ENCODE measurements around the gene CCDC117. TPM values are rescaled to one million over a fixed set of nuclear protein-coding genes. Genes with fewer than 3 reads are reported as not detected.

CCDC117 gene
- total and polyA plus RNA-seq, 2 donors (not counting 1 experiment from before 2014, with no cell fraction given) = 12.4 to 16.7 TPM

DNA sequence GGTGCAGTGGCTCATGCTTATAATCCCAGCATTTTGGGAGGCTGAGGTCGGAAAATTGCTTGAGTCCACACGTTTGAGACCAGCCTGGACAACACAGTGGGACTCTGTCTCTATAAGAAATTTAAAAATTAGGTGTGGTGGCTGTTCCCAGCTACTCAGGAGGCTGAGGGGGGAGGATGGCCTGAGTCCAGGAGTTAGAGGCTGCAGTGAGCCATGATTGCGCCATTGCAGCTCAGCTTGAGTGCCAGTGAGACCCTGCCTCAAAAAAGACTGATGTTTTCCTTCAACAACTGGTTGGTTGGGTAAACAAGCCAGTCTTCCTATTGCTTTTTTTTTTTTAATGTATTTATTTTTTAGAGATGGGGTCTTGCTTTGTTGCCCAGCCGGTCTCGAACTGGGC lies 18.6 kb downstream of the CCDC117 start:
- Histone ChIP-seq H3K4me1 (ENCODE audit: control insufficient read depth, extremely low read depth, insufficient read depth, low read length) (no peaks in the 10 kb centered on the region), H3K27me3 (ENCODE audit: control insufficient read depth, insufficient read depth, low read length) (no peaks in the 10 kb centered on the region), H3K9me3 (ENCODE audit: control insufficient read depth, insufficient read depth, low read depth, low read length) (no peaks in the 10 kb centered on the region), H3K36me3 (ENCODE audit: control insufficient read depth, insufficient read depth, low read length) (peaks cover 12% of the 10 kb centered on the region), H3K27ac (ENCODE audit: insufficient read depth, low read length) (no peak overlapping the region), H2AFZ (ENCODE audit: low read length) (no peak overlapping the region), H3K79me2 (ENCODE audit: control insufficient read depth, insufficient read depth, low read length) (peaks cover 9% of the 10 kb centered on the region), H3K4me3 (replicated peaks in 1 of 4; ENCODE audit: control extremely low read depth in 1 of 4, insufficient read depth in 1 of 4, low read depth in 3 of 4, low read length in 4 of 4) (no peak overlapping the region), H4K20me1 (ENCODE audit: control insufficient read depth, extremely low read depth, insufficient read depth, low read length) (no peaks in the 10 kb centered on the region), H3K9ac (ENCODE audit: insufficient read depth, low read length) (no peak overlapping the region), H3K4me2 (ENCODE audit: extremely low read depth, insufficient read depth, low read length) (no peak overlapping the region)
- TF ChIP-seq EZH2 (IDR thresholded peaks at IDR 0.05; ENCODE audit: low read length, missing control alignments) = no peak
- no peak for DNase-seq (ENCODE audit: low read depth in 2 of 2)

DNA sequence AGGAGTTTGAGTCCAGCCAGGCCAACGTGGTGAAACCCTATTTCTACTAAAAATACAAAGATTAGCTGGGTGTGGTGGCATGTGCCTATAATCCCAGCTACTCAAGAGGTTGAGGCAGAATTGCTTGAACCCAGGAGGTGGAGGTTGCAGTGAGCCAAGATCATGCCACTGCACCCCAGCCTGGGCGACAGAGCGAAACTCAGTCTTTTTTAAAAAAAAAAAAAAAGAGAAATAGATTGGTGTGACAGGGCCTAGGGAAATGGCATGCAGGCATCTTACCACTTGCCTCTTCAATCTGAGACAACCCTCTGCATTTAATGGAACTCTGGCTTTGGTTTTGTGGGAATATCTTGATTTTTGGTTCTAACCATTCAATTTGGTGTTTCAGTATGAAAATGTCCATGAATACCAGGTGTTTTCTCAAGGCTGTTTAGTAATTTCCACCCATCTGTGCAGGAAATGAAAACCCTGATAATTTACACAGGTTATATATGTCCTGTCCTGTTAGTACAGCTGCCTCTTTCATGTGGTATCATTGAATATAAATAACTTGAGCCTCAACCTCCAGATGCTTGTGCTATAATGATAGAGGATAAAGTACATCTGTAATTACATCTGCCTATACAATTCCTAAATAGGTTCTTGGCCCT lies 19.5 kb downstream of the CCDC117 start:
- Histone ChIP-seq H3K9ac (ENCODE audit: insufficient read depth, low read length) (no peak overlapping the region), H3K4me3 (replicated peaks in 1 of 4; ENCODE audit: control extremely low read depth in 1 of 4, insufficient read depth in 1 of 4, low read depth in 3 of 4, low read length in 4 of 4) (no peak overlapping the region), H4K20me1 (ENCODE audit: control insufficient read depth, extremely low read depth, insufficient read depth, low read length) (no peaks in the 10 kb centered on the region), H2AFZ (ENCODE audit: low read length) (no peak overlapping the region), H3K4me1 (ENCODE audit: control insufficient read depth, extremely low read depth, insufficient read depth, low read length) (no peaks in the 10 kb centered on the region), H3K27ac (ENCODE audit: insufficient read depth, low read length) (no peak overlapping the region), H3K79me2 (ENCODE audit: control insufficient read depth, insufficient read depth, low read length) (peaks cover 17% of the 10 kb centered on the region), H3K9me3 (ENCODE audit: control insufficient read depth, insufficient read depth, low read depth, low read length) (no peaks in the 10 kb centered on the region), H3K27me3 (ENCODE audit: control insufficient read depth, insufficient read depth, low read length) (no peaks in the 10 kb centered on the region), H3K36me3 (ENCODE audit: control insufficient read depth, insufficient read depth, low read length) (peaks cover 14% of the 10 kb centered on the region), H3K4me2 (ENCODE audit: extremely low read depth, insufficient read depth, low read length) (no peak overlapping the region)
- TF ChIP-seq, protein P1, sequence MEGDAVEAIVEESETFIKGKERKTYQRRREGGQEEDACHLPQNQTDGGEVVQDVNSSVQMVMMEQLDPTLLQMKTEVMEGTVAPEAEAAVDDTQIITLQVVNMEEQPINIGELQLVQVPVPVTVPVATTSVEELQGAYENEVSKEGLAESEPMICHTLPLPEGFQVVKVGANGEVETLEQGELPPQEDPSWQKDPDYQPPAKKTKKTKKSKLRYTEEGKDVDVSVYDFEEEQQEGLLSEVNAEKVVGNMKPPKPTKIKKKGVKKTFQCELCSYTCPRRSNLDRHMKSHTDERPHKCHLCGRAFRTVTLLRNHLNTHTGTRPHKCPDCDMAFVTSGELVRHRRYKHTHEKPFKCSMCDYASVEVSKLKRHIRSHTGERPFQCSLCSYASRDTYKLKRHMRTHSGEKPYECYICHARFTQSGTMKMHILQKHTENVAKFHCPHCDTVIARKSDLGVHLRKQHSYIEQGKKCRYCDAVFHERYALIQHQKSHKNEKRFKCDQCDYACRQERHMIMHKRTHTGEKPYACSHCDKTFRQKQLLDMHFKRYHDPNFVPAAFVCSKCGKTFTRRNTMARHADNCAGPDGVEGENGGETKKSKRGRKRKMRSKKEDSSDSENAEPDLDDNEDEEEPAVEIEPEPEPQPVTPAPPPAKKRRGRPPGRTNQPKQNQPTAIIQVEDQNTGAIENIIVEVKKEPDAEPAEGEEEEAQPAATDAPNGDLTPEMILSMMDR (conservative IDR thresholded peaks at IDR 0.05 in 1 of 2, IDR thresholded peaks at IDR 0.05 in 1 of 2; ENCODE audit: low read depth in 1 of 2, low read length in 2 of 2) = no peak
- DNase-seq (ENCODE audit: low read depth in 2 of 2) = no peak

DNA sequence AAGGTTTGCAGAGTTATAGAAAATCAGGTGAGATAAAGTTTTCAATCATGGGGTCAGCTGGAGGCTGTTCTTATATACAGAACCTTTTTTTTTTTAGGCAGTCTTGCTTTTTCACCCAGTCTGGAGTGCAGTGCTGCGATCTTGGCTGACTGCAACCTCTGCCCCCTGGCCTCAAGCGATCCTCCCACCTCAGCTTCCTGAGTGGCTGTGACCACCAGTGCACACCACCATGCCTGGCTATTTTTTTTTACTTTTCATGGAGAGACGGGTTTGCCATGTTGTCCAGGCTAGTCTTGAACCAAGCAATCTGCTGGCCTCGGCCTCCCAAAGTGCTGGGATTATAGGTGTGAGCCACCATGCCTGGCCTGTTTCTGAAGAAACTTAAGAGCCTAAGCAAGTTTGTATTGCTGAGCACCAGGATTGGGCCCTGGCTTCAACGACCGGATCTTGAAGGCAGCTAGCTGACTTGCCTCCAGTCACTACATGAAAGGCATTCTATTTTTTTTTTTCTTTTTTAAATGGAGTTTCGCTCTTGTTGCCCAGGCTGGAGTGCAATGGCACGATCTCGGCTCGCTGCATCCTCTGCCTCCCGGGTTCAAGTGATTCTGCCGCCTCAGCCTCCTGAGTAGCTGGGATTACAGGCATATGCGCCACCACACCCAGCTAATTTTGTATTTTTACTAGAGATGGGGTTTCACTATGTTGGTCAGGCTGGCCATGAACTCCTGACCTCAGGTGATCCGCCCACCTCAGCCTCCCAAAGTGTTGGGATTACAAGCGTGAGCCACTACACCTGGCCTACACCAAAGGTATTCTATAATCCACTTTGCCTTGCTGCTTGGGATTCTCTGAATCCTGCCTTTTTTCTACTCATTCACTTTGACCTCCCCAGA lies 20.2 kb downstream of the CCDC117 start:
- no peak overlapping the region for H3K4me2 ChIP-seq (ENCODE audit: extremely low read depth, insufficient read depth, low read length)
- DNase-seq (ENCODE audit: low read depth in 2 of 2) = no peak
- H3K4me3 ChIP-seq (replicated peaks in 1 of 4; ENCODE audit: control extremely low read depth in 1 of 4, insufficient read depth in 1 of 4, low read depth in 3 of 4, low read length in 4 of 4) = no peak overlapping the region
- H2AFZ ChIP-seq (ENCODE audit: low read length) = no peak overlapping the region
- H4K20me1 ChIP-seq (ENCODE audit: control insufficient read depth, extremely low read depth, insufficient read depth, low read length) = no peaks in the 10 kb centered on the region
- H3K27me3 ChIP-seq (ENCODE audit: control insufficient read depth, insufficient read depth, low read length) = no peaks in the 10 kb centered on the region
- peaks cover 23% of the 10 kb centered on the region for H3K79me2 ChIP-seq (ENCODE audit: control insufficient read depth, insufficient read depth, low read length)
- H3K36me3 ChIP-seq (ENCODE audit: control insufficient read depth, insufficient read depth, low read length) = peaks cover 14% of the 10 kb centered on the region
- TF ChIP-seq, protein P1 (conservative IDR thresholded peaks at IDR 0.05 in 1 of 2, IDR thresholded peaks at IDR 0.05 in 1 of 2; ENCODE audit: low read depth in 1 of 2, low read length in 2 of 2) = no peak
- H3K9ac ChIP-seq (ENCODE audit: insufficient read depth, low read length) = no peak overlapping the region
- no peak overlapping the region for H3K27ac ChIP-seq (ENCODE audit: insufficient read depth, low read length)
- H3K9me3 ChIP-seq (ENCODE audit: control insufficient read depth, insufficient read depth, low read depth, low read length) = no peaks in the 10 kb centered on the region
- H3K4me1 ChIP-seq (ENCODE audit: control insufficient read depth, extremely low read depth, insufficient read depth, low read length) = no peaks in the 10 kb centered on the region
